Measurements from ENCODE around the gene ALKBH3. TPM values are rescaled to one million over a fixed set of nuclear protein-coding genes. Genes with fewer than 3 reads are reported as not detected.

Gene ALKBH3
- total RNA-seq, 2 experiments from 2014 or later: 41.9 to 42.3 TPM

GRCh38 chr11:43894546-43894945 is 13.9 kb downstream of the ALKBH3 start:
- DNase-seq (no peak), ATAC-seq (no peak)
- H3K36me3 Mint-ChIP-seq (ENCODE audit: low read depth): peaks cover 60% of the 10 kb centered on the region
- POLR2A ChIA-PET: no interaction called here
- peaks cover 2% of the 10 kb centered on the region for H3K4me1 Mint-ChIP-seq
- no peak overlapping the region for H3K4me3 Mint-ChIP-seq
- H3K27me3 Mint-ChIP-seq: no peaks in the 10 kb centered on the region
- CTCF ChIA-PET: no interaction called here
- H3K27ac Mint-ChIP-seq: no peak overlapping the region
- intact Hi-C loops (cut with DNase I, micrococcal nuclease): no loop called here
- no peaks in the 10 kb centered on the region for H3K9me3 Mint-ChIP-seq (ENCODE audit: low read depth)

GRCh38 chr11:43895601-43896000 is 15.0 kb downstream of the ALKBH3 start:
- Mint-ChIP-seq H3K9me3 (ENCODE audit: low read depth) (no peaks in the 10 kb centered on the region), H3K4me1 (no peaks in the 10 kb centered on the region), H3K27ac (no peak overlapping the region), H3K36me3 (ENCODE audit: low read depth) (peaks cover 54% of the 10 kb centered on the region), H3K4me3 (no peak overlapping the region), H3K27me3 (no peaks in the 10 kb centered on the region)
- ATAC-seq: no peak
- intact Hi-C loops (cut with DNase I, micrococcal nuclease): no loop called here
- DNase-seq: no peak
- ChIA-PET POLR2A (no interaction called here), CTCF (interaction anchor here (1.0 kb wide), 1 partner anchor 12 kb away, joined by 6 read pairs; no protein-coding TSS in a partner anchor)

GRCh38 chr11:43898574-43898973 is 17.9 kb downstream of the ALKBH3 start:
- H3K9me3 Mint-ChIP-seq (ENCODE audit: low read depth): no peaks in the 10 kb centered on the region
- intact Hi-C loops (cut with DNase I, micrococcal nuclease): no loop called here
- DNase-seq: no peak
- CTCF ChIA-PET: interaction anchor here (2.8 kb wide), 1 partner anchor 9 kb away, joined by 21 read pairs; no protein-coding TSS in a partner anchor
- H3K36me3 Mint-ChIP-seq (ENCODE audit: low read depth): peaks cover 54% of the 10 kb centered on the region
- H3K27ac Mint-ChIP-seq: no peak overlapping the region
- POLR2A ChIA-PET: no interaction called here
- no peak overlapping the region for H3K4me3 Mint-ChIP-seq
- no peaks in the 10 kb centered on the region for H3K27me3 Mint-ChIP-seq
- H3K4me1 Mint-ChIP-seq: no peaks in the 10 kb centered on the region
- no peak for ATAC-seq

GRCh38 chr11:43899094-43899493 is 18.5 kb downstream of the ALKBH3 start:
- Mint-ChIP-seq H3K27me3 (no peaks in the 10 kb centered on the region), H3K4me3 (no peak overlapping the region), H3K4me1 (no peaks in the 10 kb centered on the region), H3K36me3 (ENCODE audit: low read depth) (peaks cover 53% of the 10 kb centered on the region), H3K9me3 (ENCODE audit: low read depth) (no peaks in the 10 kb centered on the region), H3K27ac (no peak overlapping the region)
- CTCF ChIA-PET: interaction anchor here (2.8 kb wide), 1 partner anchor 9 kb away, joined by 21 read pairs; no protein-coding TSS in a partner anchor
- DNase-seq (no peak), ATAC-seq (no peak)
- POLR2A ChIA-PET: no interaction called here
- intact Hi-C loops (cut with DNase I, micrococcal nuclease): no loop called here

GRCh38 chr11:43901551-43901950 is 20.9 kb downstream of the ALKBH3 start:
- ATAC-seq: no peak
- intact Hi-C loops (cut with DNase I, micrococcal nuclease): no loop called here
- Mint-ChIP-seq H3K36me3 (ENCODE audit: low read depth) (peaks cover 46% of the 10 kb centered on the region), H3K4me3 (no peak overlapping the region), H3K27ac (no peak overlapping the region), H3K9me3 (ENCODE audit: low read depth) (no peaks in the 10 kb centered on the region), H3K4me1 (no peaks in the 10 kb centered on the region), H3K27me3 (no peaks in the 10 kb centered on the region)
- POLR2A ChIA-PET: no interaction called here
- DNase-seq: no peak
- CTCF ChIA-PET: no interaction called here

- H3K4me1 Mint-ChIP-seq: peaks cover 12% of the 10 kb centered on the region
- CTCF ChIA-PET: interaction anchor here (1.6 to 4.5 kb wide), 3 partner anchors 11 to 42 kb away, joined by 6 to 22 read pairs (median 7); no protein-coding TSS in a partner anchor
- DNase-seq: no peak
- no peak overlapping the region for H3K27ac Mint-ChIP-seq
- POLR2A ChIA-PET: no interaction called here
- no peak overlapping the region for H3K4me3 Mint-ChIP-seq
- intact Hi-C loops (cut with DNase I, micrococcal nuclease): no loop called here
- no peaks in the 10 kb centered on the region for H3K27me3 Mint-ChIP-seq
- H3K9me3 Mint-ChIP-seq (ENCODE audit: low read depth): no peaks in the 10 kb centered on the region
- ATAC-seq: no peak
- peaks cover 49% of the 10 kb centered on the region for H3K36me3 Mint-ChIP-seq (ENCODE audit: low read depth)
These were observed 22.4 kb downstream of the ALKBH3 start for GRCh38 chr11:43903078-43903477.

GRCh38 chr11:43903969-43904368 is 23.3 kb downstream of the ALKBH3 start:
- CTCF ChIA-PET: interaction anchor here (1.6 to 4.5 kb wide), 3 partner anchors 11 to 41 kb away, joined by 6 to 22 read pairs (median 7); no protein-coding TSS in a partner anchor
- H3K4me1 Mint-ChIP-seq: peaks cover 12% of the 10 kb centered on the region
- intact Hi-C loops (cut with DNase I, micrococcal nuclease): no loop called here
- H3K4me3 Mint-ChIP-seq: no peak overlapping the region
- ATAC-seq (no peak), DNase-seq (no peak)
- H3K27ac Mint-ChIP-seq: no peak overlapping the region
- POLR2A ChIA-PET: no interaction called here
- H3K36me3 Mint-ChIP-seq (ENCODE audit: low read depth): peaks cover 46% of the 10 kb centered on the region
- no peaks in the 10 kb centered on the region for H3K27me3 Mint-ChIP-seq
- H3K9me3 Mint-ChIP-seq (ENCODE audit: low read depth): no peaks in the 10 kb centered on the region

GRCh38 chr11:43904742-43905535 is 24.3 kb downstream of the ALKBH3 start:
- Mint-ChIP-seq H3K4me3 (no peak overlapping the region), H3K4me1 (peaks cover 12% of the 10 kb centered on the region), H3K9me3 (ENCODE audit: low read depth) (no peaks in the 10 kb centered on the region), H3K27me3 (no peaks in the 10 kb centered on the region), H3K36me3 (ENCODE audit: low read depth) (peaks cover 40% of the 10 kb centered on the region), H3K27ac (no peak overlapping the region)
- DNase-seq: no peak
- CTCF ChIA-PET: interaction anchor here (0.9 to 4.5 kb wide), 3 partner anchors 12 to 16 kb away, joined by 3 to 22 read pairs (median 4); no protein-coding TSS in a partner anchor
- no peak for ATAC-seq
- intact Hi-C loops (cut with DNase I, micrococcal nuclease): no loop called here
- POLR2A ChIA-PET: no interaction called here

- peaks cover 44% of the 10 kb centered on the region for H3K36me3 Mint-ChIP-seq (ENCODE audit: low read depth)
- POLR2A ChIA-PET: no interaction called here
These were observed 25.2 kb downstream of the ALKBH3 start for GRCh38 chr11:43905813-43906241.

GRCh38 chr11:43907028-43907975 is 26.7 kb downstream of the ALKBH3 start:
- intact Hi-C loops (cut with DNase I, micrococcal nuclease): no loop called here
- peaks cover 12% of the 10 kb centered on the region for H3K4me1 Mint-ChIP-seq
- POLR2A ChIA-PET: no interaction called here

More at GRCh38 chr11:43905813-43906241, 25.2 kb downstream of the ALKBH3 start:
- DNase-seq: no peak
- Mint-ChIP-seq H3K27ac (no peak overlapping the region), H3K4me1 (peaks cover 12% of the 10 kb centered on the region), H3K9me3 (ENCODE audit: low read depth) (no peaks in the 10 kb centered on the region), H3K27me3 (no peaks in the 10 kb centered on the region), H3K4me3 (no peak overlapping the region)
- intact Hi-C loops (cut with DNase I, micrococcal nuclease): no loop called here
- CTCF ChIA-PET: interaction anchor here (0.6 to 4.5 kb wide), 6 partner anchors 11 to 978 kb away, joined by 3 to 22 read pairs (median 3); no protein-coding TSS in a partner anchor
- no peak for ATAC-seq

GRCh38 chr11:43908191-43908590 is 27.6 kb downstream of the ALKBH3 start:
- ATAC-seq (no peak), DNase-seq (no peak)
- peaks cover 29% of the 10 kb centered on the region for H3K36me3 Mint-ChIP-seq (ENCODE audit: low read depth)
- peaks cover 12% of the 10 kb centered on the region for H3K4me1 Mint-ChIP-seq
- H3K9me3 Mint-ChIP-seq (ENCODE audit: low read depth): no peaks in the 10 kb centered on the region
- no peak overlapping the region for H3K27ac Mint-ChIP-seq
- intact Hi-C loops (cut with DNase I, micrococcal nuclease): no loop called here
- H3K27me3 Mint-ChIP-seq: no peaks in the 10 kb centered on the region
- POLR2A ChIA-PET: no interaction called here
- H3K4me3 Mint-ChIP-seq: no peak overlapping the region
- CTCF ChIA-PET: interaction anchor here (0.6 to 2.8 kb wide), 5 partner anchors 12 to 276 kb away, joined by 3 to 10 read pairs (median 3); no protein-coding TSS in a partner anchor

More at GRCh38 chr11:43907028-43907975, 26.7 kb downstream of the ALKBH3 start:
- H3K4me3 Mint-ChIP-seq: no peak overlapping the region
- CTCF ChIA-PET: interaction anchor here (0.6 to 4.5 kb wide), 5 partner anchors 11 to 42 kb away, joined by 3 to 22 read pairs (median 6); no protein-coding TSS in a partner anchor
- peak; percentile 42 for ATAC-seq
- no peak for DNase-seq
- no peaks in the 10 kb centered on the region for H3K9me3 Mint-ChIP-seq (ENCODE audit: low read depth)
- peak overlapping the region; percentile 63 for H3K27ac Mint-ChIP-seq
- peaks cover 35% of the 10 kb centered on the region for H3K36me3 Mint-ChIP-seq (ENCODE audit: low read depth)
- H3K27me3 Mint-ChIP-seq: no peaks in the 10 kb centered on the region
